HG03045 (cell line): ENCODE measurements around the gene LMF2.

Experiments
- ATAC-seq: cut with Tn5 transposase; IDR thresholded peaks from one replicate; pipeline ENCODE4 v1.9.1; 2021; ENCODE audit warnings: mild to moderate bottlenecking, moderate library complexity; ENCODE audit not compliant: unreplicated experiment

The LMF2 gene

GRCh38 chr22:50468626-50469025 lies 38.9 kb downstream of the LMF2 start:
- no peak for ATAC-seq

- no peak for ATAC-seq
Observed at GRCh38 chr22:50467773-50468440, 39.6 kb downstream of the LMF2 start.

GRCh38 chr22:50467341-50467740 lies 40.2 kb downstream of the LMF2 start:
- no peak for ATAC-seq

- no peak for ATAC-seq
Observed at GRCh38 chr22:50465066-50465930, 42.2 kb downstream of the LMF2 start.

GRCh38 chr22:50464451-50464850 lies 43.1 kb downstream of the LMF2 start:
- ATAC-seq = no peak

GRCh38 chr22:50463188-50463900 lies 44.2 kb downstream of the LMF2 start:
- ATAC-seq = no peak

- no peak for ATAC-seq
Observed at GRCh38 chr22:50461979-50462540, 45.4 kb downstream of the LMF2 start.

- ATAC-seq = no peak
Observed at GRCh38 chr22:50461536-50461935, 46.0 kb downstream of the LMF2 start.

GRCh38 chr22:50460938-50461337 lies 46.6 kb downstream of the LMF2 start:
- no peak for ATAC-seq

- no peak for ATAC-seq
Observed at GRCh38 chr22:50459496-50460140, 47.9 kb downstream of the LMF2 start.

- no peak for ATAC-seq
Observed at GRCh38 chr22:50459016-50459415, 48.5 kb downstream of the LMF2 start.

- no peak for ATAC-seq
Observed at GRCh38 chr22:50456466-50457234, 50.9 kb downstream of the LMF2 start.

- no peak for ATAC-seq
Observed at GRCh38 chr22:50456026-50456425, 51.5 kb downstream of the LMF2 start.

- no peak for ATAC-seq
Observed at GRCh38 chr22:50455201-50455600, 52.3 kb downstream of the LMF2 start.

- no peak for ATAC-seq
Observed at GRCh38 chr22:50454556-50455075, 52.9 kb downstream of the LMF2 start.
